ENCODE data around the gene CLK2. TPM values are rescaled to one million over a fixed set of nuclear protein-coding genes. Genes with fewer than 3 reads are reported as not detected.

Gene CLK2
- total and polyA plus RNA-seq, 2 of the 13 experiments (the other 11 are each of a cell fraction or from before 2014, with no cell fraction given) = 20.1 to 73.5 TPM

DNA sequence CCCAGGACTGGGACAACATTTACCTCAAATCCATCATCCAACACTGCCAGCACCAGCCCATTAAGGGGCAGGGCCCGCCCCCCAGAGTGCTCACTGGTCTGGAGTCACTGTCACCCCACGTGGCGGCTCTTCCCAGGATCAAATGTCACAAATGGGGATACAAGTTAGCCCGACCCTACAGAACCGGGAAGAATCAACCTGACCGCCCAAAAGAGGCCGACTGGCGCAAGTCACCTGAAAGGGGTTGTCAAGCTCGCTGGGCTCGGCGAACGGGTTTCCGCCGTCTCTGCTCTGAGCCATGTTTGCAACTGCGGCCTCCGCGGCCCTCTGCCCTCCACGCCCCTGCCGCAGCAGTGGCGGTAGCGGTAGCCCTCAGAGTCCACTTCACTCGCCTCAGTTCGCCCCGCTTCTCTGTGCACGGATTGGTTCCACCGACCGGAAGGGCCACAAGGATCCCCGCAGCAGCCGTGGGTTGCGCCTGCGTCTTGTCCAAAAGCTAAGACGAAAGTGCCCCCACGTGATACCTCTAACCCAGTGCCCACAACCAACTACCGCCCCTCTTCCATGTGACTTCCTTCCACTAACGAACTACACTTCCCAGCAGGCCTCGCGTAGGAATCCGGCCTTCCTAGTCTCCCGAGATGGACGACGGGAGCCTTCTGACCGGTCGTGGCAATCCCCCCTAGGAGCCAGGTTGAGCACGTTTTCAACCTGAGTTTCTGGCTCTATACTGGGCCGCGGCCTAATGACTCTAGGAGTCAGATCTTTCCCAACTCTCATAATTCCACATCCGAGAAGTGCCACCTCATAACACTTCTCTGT lies 11.2 kb downstream of the CLK2 start, which contains the start of gene SCAMP3 (continued):
- TF ChIP-seq BCLAF1 (IDR thresholded peaks at IDR 0.05) (no peak), PITX1 (CRISPR knock-in tag; IDR thresholded peaks at IDR 0.05) (peak; percentile 53), ZNF34 (CRISPR knock-in tag; IDR thresholded peaks at IDR 0.05; ENCODE audit: borderline replicate concordance) (no peak), ZNF547 (CRISPR knock-in tag; IDR thresholded peaks at IDR 0.05) (peak; percentile 20; the same call in 1 of the 2 replicates), ZNF687 (CRISPR knock-in tag; IDR thresholded peaks at IDR 0.05) (peak; percentile 97), ZNF138 (CRISPR knock-in tag; IDR thresholded peaks at IDR 0.05; ENCODE audit: low read depth) (peak; percentile 50; the same call in 1 of the 2 replicates), ZSCAN31 (CRISPR knock-in tag; IDR thresholded peaks at IDR 0.05; ENCODE audit: low read depth) (no peak; the same call in 1 of the 2 replicates), HNF4G (IDR thresholded peaks at IDR 0.05; ENCODE audit: borderline replicate concordance, low read depth, low read length) (no peak), HNF4G (CRISPR knock-in tag; IDR thresholded peaks at IDR 0.05; ENCODE audit: borderline replicate concordance, low read depth) (no peak; the same call in 1 of the 2 replicates), ZNF616 (CRISPR knock-in tag; IDR thresholded peaks at IDR 0.05; ENCODE audit: low read depth) (peak; percentile 65; the same call in 1 of the 2 replicates), SIX1 (CRISPR knock-in tag; IDR thresholded peaks at IDR 0.05; ENCODE audit: borderline replicate concordance) (no peak; the same call in 1 of the 2 replicates), SNAPC4 (CRISPR knock-in tag; IDR thresholded peaks at IDR 0.05) (peak; percentile 68; the same call in 1 of the 2 replicates)
- TF ChIP-seq, protein P1, sequence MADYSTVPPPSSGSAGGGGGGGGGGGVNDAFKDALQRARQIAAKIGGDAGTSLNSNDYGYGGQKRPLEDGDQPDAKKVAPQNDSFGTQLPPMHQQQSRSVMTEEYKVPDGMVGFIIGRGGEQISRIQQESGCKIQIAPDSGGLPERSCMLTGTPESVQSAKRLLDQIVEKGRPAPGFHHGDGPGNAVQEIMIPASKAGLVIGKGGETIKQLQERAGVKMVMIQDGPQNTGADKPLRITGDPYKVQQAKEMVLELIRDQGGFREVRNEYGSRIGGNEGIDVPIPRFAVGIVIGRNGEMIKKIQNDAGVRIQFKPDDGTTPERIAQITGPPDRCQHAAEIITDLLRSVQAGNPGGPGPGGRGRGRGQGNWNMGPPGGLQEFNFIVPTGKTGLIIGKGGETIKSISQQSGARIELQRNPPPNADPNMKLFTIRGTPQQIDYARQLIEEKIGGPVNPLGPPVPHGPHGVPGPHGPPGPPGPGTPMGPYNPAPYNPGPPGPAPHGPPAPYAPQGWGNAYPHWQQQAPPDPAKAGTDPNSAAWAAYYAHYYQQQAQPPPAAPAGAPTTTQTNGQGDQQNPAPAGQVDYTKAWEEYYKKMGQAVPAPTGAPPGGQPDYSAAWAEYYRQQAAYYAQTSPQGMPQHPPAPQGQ (CRISPR knock-in tag; IDR thresholded peaks at IDR 0.05; ENCODE audit: borderline replicate concordance) = 0 out of 2 replicates have a peak, but pooled peaks have one; percentile 66

All from HepG2 (cell line).